HG03442 (cell line): ENCODE data around the gene TBC1D22B.

ENCODE experiments used
- ATAC-seq: cut with Tn5 transposase; IDR thresholded peaks from one replicate; pipeline ENCODE4 v1.9.1; 2021; ENCODE audit warnings: mild to moderate bottlenecking, moderate library complexity; ENCODE audit not compliant: unreplicated experiment

Gene TBC1D22B, protein sequence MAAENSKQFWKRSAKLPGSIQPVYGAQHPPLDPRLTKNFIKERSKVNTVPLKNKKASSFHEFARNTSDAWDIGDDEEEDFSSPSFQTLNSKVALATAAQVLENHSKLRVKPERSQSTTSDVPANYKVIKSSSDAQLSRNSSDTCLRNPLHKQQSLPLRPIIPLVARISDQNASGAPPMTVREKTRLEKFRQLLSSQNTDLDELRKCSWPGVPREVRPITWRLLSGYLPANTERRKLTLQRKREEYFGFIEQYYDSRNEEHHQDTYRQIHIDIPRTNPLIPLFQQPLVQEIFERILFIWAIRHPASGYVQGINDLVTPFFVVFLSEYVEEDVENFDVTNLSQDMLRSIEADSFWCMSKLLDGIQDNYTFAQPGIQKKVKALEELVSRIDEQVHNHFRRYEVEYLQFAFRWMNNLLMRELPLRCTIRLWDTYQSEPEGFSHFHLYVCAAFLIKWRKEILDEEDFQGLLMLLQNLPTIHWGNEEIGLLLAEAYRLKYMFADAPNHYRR

DNA sequence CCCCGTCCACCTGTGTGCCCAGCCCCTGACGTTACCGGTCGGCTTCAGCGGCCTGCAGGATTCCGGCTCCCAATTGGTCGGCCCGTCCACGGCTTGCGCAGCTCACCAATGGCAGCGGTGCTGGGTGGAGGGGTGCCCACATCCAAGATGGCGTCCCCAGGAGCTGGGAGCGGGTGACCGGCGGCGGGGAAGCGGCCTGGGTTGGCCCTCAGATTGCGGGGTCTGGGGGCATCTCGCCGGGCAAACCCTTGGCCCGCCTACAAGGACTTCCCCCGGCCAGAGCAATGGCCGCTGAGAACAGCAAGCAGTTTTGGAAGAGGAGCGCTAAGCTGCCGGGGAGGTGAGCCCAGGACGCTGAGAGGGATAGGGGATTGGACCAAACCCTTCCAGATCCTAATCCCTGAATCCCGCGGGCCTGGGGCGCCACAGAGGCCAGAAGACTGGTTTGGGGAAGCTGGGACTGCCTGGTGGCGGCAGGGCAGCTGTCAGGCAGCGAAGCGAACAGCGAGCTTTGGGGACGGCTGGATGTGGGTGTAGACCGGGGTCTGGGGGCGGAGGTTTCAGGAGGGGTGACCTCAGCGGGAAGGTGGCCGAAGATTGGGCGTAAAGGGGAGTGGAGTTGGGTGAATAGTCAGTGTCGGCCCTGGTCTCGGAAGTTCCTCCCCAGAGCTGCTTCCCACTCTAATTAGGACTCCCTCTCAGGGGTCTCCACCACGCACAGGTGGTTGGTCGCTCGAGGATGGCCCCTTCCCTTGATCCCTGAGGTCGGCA is at the start of gene TBC1D22B, which contains the start of gene TMEM217:
TBC1D22B (plus strand) TSS at position 139 of the 771 bp plus-strand sequence; CDS start at position 285, 146 bp downstream.
TMEM217 (minus strand) TSS at position 511 of the 771 bp plus-strand sequence. CDS start 39,114 bp downstream, outside the sequence.
- peak; percentile 98 for ATAC-seq

DNA sequence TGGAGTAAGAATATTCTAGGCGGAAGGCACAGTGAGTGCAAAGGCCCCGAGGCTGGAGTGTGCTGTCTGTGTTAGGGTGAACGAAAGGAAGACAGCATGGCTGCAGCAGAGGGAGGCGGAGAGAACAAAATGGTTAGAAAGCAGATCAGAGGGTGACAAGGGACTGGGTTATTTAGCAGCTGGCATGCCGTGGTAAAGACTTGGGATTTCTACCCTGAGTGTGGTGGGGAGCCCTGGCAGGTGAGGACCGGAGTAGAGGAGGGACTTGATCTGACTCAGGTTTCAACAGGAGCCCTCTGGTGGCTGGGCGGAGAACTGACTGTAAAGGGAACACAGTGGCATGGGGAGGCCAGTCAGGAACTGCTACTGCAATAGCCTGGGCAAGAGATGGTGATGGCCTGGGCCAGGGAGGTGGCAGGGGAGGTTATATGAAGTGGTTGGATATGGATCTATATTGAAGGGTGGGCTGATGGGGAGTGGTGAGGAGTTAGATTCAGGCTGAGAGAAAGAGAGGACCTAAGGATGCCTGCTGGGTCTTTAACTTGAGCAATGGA is 49.6 kb upstream of the TBC1D22B start:
- no peak for ATAC-seq

GRCh38 chr6:37208793-37209192 is 48.8 kb upstream of the TBC1D22B start:
- ATAC-seq = no peak

GRCh38 chr6:37209461-37210205 is 47.9 kb upstream of the TBC1D22B start:
- no peak for ATAC-seq

GRCh38 chr6:37210313-37210968 is 47.1 kb upstream of the TBC1D22B start:
- peak; percentile 41 for ATAC-seq

DNA sequence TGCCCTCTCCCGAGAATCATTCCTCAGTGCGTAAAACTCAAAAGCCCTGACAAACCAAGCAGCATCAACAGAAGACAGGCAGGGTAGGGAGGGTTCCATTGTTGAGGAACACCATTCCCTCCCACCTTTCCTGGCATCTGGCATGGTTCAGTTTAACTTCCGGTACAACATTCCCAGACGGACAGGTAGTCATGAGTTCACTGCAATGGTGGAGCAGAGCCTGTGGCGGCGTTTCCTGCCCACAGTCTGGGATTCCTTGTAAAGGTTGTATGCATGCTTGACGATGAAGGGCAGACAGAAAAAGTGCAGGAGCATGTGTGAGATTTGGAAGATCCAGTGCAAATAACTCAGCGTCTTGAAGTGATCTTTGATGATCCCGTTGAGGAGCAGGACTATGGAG is 45.3 kb upstream of the TBC1D22B start:
- ATAC-seq = no peak

- ATAC-seq = no peak
Measured at GRCh38 chr6:37218061-37218460, 39.5 kb upstream of the TBC1D22B start.

GRCh38 chr6:37218511-37218910 is 39.1 kb upstream of the TBC1D22B start:
- ATAC-seq = no peak

DNA sequence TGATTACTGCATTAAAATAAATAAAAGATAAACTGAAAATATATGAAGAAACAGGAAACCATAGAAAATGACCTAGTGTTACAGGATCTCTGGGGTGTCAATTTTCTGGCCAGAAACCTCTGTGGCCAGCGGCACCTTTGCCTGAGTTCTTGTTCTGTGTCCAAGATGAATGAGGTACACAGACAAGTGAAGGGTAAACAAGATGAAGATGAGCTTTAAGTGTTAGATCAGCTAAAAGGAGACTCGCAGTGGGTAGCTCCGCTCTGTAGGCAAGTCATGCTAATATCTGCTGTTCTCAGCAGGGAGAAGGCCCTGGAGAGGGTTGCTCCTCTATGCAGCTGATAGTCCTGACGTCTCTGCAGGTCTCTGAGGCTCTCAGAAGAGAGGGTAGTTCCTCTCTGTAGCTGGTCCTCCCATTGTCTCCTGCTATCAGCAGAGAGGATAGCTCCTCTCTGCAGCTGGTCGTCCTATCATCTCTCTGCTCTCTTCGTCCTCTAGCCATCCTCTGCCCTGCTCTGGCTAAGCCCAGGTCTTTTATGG is 35.9 kb upstream of the TBC1D22B start:
- ATAC-seq = no peak

GRCh38 chr6:37222125-37222967 is 35.2 kb upstream of the TBC1D22B start:
- peak; percentile 87 for ATAC-seq

DNA sequence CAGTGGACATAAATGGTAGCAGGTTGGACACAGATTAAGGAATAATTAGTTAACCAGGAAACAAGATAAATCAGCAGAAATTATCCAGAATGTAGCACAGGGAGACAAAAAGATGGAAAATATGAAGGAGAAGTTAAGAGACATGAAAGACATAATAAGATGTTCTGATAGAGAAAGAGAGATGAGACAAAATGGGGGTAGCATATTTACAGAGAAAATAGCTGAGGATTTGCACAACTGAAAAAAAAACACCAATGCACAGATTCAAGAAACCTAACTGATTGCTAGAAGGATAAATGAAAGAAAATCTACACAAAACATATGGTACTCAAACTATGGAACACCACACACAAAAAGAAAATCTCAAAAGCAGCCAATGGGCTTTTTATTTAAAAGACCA is 34.6 kb upstream of the TBC1D22B start:
- ATAC-seq = no peak

- ATAC-seq = no peak
Measured at GRCh38 chr6:37225350-37226169, 32.0 kb upstream of the TBC1D22B start.

DNA sequence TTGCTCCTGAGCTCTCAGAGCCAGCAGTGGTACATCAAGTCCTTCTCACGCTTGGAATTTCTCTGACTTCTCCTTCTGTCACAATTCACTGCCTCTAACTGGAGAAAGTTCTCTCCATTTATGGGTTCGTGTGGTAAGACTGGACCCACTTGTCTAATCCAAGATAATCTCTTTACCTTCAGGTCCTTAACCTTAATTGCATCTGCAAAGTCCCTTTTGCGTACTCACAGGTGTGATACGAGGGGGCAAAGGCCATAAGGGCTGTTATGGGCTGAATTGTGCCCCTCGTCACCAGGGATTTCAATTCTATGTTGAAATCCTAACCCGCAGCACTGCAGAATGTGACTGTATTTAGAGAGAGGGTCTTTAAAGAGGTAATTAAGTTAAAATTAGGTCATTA is 27.5 kb upstream of the TBC1D22B start:
- no peak for ATAC-seq

- no peak for ATAC-seq
Measured at GRCh38 chr6:37232430-37233017, 25.0 kb upstream of the TBC1D22B start.

GRCh38 chr6:37233541-37233940 is 24.0 kb upstream of the TBC1D22B start:
- no peak for ATAC-seq

- ATAC-seq = no peak
Measured at GRCh38 chr6:37236921-37237320, 20.7 kb upstream of the TBC1D22B start.

- no peak for ATAC-seq
Measured at GRCh38 chr6:37237789-37238188, 19.8 kb upstream of the TBC1D22B start.

GRCh38 chr6:37238381-37238780 is 19.2 kb upstream of the TBC1D22B start:
- ATAC-seq = no peak
